Ishikawa (cell line): ENCODE results near the gene FNDC11.

Experiments used
- CEBPB ChIP-seq: IDR thresholded peaks from 2 replicates; pipeline ENCODE4 v1.6.1; 2012
- CREB1 ChIP-seq: IDR thresholded peaks from 2 replicates; pipeline ENCODE4 v1.6.1; 2012; ENCODE audit warnings: low read depth
- EGR1 ChIP-seq: IDR thresholded peaks from 2 replicates; pipeline ENCODE4 v1.6.1; 2012
- EP300 ChIP-seq: IDR thresholded peaks from 2 replicates; pipeline ENCODE4 v1.6.1; 2012; ENCODE audit warnings: borderline replicate concordance
- FOXM1 ChIP-seq: IDR thresholded peaks from 2 replicates; pipeline ENCODE4 v1.6.1; 2012; ENCODE audit warnings: low read depth, borderline replicate concordance
- NFIC ChIP-seq: IDR thresholded peaks from 2 replicates; pipeline ENCODE4 v1.6.1; 2012
- RAD21 ChIP-seq: IDR thresholded peaks from 2 replicates; pipeline ENCODE4 v1.6.1; 2012; ENCODE audit warnings: low read depth
- TAF1 ChIP-seq: IDR thresholded peaks from 2 replicates; pipeline ENCODE4 v1.6.1; 2012; ENCODE audit warnings: low read depth, mild to moderate bottlenecking
- TCF12 ChIP-seq: IDR thresholded peaks from 2 replicates; pipeline ENCODE4 v1.6.1; 2012; ENCODE audit warnings: low read depth
- USF1 ChIP-seq: IDR thresholded peaks from 2 replicates; pipeline ENCODE4 v1.6.1; 2012
- YY1 ChIP-seq: IDR thresholded peaks from 2 replicates; pipeline ENCODE4 v1.6.1; 2012; ENCODE audit warnings: low read depth
- ZBTB7A ChIP-seq: IDR thresholded peaks from 2 replicates; pipeline ENCODE4 v1.6.1; 2012; ENCODE audit warnings: low read depth
- TF ChIP-seq, protein P1 (sequence below): IDR thresholded peaks from 2 replicates; pipeline ENCODE4 v1.6.1; 2012
- TF ChIP-seq, protein P2 (sequence below): IDR thresholded peaks from 2 replicates; pipeline ENCODE4 v1.6.1; 2012; ENCODE audit warnings: low read depth, mild to moderate bottlenecking

GRCh38 chr20:63576311-63576710 lies 22.4 kb downstream of the FNDC11 start:
- TF ChIP-seq EP300 (no peak), NFIC (no peak), ZBTB7A (no peak), YY1 (no peak), CREB1 (no peak), TAF1 (no peak), CEBPB (no peak), RAD21 (no peak), EGR1 (no peak), FOXM1 (no peak), USF1 (no peak), TCF12 (no peak)
- TF ChIP-seq, protein P1, sequence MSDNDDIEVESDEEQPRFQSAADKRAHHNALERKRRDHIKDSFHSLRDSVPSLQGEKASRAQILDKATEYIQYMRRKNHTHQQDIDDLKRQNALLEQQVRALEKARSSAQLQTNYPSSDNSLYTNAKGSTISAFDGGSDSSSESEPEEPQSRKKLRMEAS, result no peak
- TF ChIP-seq, protein P2, sequence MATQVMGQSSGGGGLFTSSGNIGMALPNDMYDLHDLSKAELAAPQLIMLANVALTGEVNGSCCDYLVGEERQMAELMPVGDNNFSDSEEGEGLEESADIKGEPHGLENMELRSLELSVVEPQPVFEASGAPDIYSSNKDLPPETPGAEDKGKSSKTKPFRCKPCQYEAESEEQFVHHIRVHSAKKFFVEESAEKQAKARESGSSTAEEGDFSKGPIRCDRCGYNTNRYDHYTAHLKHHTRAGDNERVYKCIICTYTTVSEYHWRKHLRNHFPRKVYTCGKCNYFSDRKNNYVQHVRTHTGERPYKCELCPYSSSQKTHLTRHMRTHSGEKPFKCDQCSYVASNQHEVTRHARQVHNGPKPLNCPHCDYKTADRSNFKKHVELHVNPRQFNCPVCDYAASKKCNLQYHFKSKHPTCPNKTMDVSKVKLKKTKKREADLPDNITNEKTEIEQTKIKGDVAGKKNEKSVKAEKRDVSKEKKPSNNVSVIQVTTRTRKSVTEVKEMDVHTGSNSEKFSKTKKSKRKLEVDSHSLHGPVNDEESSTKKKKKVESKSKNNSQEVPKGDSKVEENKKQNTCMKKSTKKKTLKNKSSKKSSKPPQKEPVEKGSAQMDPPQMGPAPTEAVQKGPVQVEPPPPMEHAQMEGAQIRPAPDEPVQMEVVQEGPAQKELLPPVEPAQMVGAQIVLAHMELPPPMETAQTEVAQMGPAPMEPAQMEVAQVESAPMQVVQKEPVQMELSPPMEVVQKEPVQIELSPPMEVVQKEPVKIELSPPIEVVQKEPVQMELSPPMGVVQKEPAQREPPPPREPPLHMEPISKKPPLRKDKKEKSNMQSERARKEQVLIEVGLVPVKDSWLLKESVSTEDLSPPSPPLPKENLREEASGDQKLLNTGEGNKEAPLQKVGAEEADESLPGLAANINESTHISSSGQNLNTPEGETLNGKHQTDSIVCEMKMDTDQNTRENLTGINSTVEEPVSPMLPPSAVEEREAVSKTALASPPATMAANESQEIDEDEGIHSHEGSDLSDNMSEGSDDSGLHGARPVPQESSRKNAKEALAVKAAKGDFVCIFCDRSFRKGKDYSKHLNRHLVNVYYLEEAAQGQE, result no peak
